HFFc6 (cell line): ENCODE measurements around the gene TMEM54. TPM values are rescaled to one million over a fixed set of nuclear protein-coding genes. Genes with fewer than 3 reads are reported as not detected.
A peak's percentile ranks its signal among the peaks of the same experiment; 100 is the strongest.

Experiments used
- DNase-seq: peaks from one replicate; pipeline ENCODE4 v3.0.0-alpha.2; 2018
- H3K27ac Mint-ChIP-seq: 2 replicates; pipeline ENCODE4 v1.8.0; 2020; ENCODE audit warnings: mild to moderate bottlenecking, mixed read lengths
- H3K27me3 Mint-ChIP-seq: 2 replicates; pipeline ENCODE4 v1.8.0; 2021; ENCODE audit warnings: mild to moderate bottlenecking, moderate library complexity, mixed read lengths; ENCODE audit not compliant: insufficient read depth
- H3K36me3 Mint-ChIP-seq: 2 replicates; pipeline ENCODE4 v1.8.0; 2021; ENCODE audit warnings: low read depth, mixed read lengths
- H3K4me1 Mint-ChIP-seq: 2 replicates; pipeline ENCODE4 v1.8.0; 2020; ENCODE audit warnings: low read depth, mixed read lengths
- H3K4me3 Mint-ChIP-seq: 2 replicates; pipeline ENCODE4 v1.8.0; 2020; ENCODE audit warnings: mild to moderate bottlenecking, moderate library complexity, mixed read lengths
- H3K9me3 Mint-ChIP-seq: 2 replicates; pipeline ENCODE4 v1.8.0; 2020; ENCODE audit warnings: mild to moderate bottlenecking, mixed read lengths
- total RNA-seq, 6 experiments: library from RNA; stranded (reverse); fragmentation: NEBNext Ultra II Directional; extraction: Animal tissue kit (Norgen Biotek cat#: 25700); gene quantifications; 2 replicates in 1 of 6; 3 replicates in 5 of 6; pipeline ENCODE4 v1.2.3, GENCODE V29; 2021
- TF ChIP-seq, protein P1 (sequence below): fragments of 200-600 bp; sonication (generic); IDR thresholded peaks from 2 replicates; pipeline ENCODE4 v1.5.0; 2021; ENCODE audit warnings: antibody characterized with exemption, mild to moderate bottlenecking

Gene TMEM54
- total RNA-seq, 6 experiments from 2014 or later = 23.4 to 31.4 (median 25.8) TPM

DNA sequence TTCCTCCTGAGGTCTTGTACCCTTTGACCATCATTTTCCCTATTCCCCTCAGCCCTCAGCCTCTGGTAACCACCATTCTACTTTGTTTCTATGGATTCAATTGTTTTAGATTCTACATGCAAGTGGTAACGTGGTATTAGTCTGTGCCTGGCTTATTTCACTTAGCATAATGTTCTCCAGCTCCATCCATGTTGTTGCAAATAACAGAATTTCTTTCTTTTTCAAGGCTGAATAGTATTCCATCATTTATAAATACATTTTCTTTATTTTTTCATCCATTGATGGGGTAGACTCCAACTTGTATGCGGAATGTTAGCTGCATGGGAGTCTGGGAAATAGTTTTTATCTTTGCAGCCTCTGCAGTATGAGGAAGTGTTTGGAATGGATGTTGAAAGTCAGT lies 26.3 kb upstream of the TMEM54 start:
- Mint-ChIP-seq H3K9me3 (no peaks in the 10 kb centered on the region), H3K27me3 (peaks cover 14% of the 10 kb centered on the region), H3K4me3 (no peak overlapping the region), H3K36me3 (no peaks in the 10 kb centered on the region), H3K27ac (no peak overlapping the region), H3K4me1 (peaks cover 23% of the 10 kb centered on the region)
- no peak for DNase-seq
- TF ChIP-seq, protein P1, sequence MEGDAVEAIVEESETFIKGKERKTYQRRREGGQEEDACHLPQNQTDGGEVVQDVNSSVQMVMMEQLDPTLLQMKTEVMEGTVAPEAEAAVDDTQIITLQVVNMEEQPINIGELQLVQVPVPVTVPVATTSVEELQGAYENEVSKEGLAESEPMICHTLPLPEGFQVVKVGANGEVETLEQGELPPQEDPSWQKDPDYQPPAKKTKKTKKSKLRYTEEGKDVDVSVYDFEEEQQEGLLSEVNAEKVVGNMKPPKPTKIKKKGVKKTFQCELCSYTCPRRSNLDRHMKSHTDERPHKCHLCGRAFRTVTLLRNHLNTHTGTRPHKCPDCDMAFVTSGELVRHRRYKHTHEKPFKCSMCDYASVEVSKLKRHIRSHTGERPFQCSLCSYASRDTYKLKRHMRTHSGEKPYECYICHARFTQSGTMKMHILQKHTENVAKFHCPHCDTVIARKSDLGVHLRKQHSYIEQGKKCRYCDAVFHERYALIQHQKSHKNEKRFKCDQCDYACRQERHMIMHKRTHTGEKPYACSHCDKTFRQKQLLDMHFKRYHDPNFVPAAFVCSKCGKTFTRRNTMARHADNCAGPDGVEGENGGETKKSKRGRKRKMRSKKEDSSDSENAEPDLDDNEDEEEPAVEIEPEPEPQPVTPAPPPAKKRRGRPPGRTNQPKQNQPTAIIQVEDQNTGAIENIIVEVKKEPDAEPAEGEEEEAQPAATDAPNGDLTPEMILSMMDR = no peak

- peaks cover 14% of the 10 kb centered on the region for H3K27me3 Mint-ChIP-seq
- no peaks in the 10 kb centered on the region for H3K9me3 Mint-ChIP-seq
- H3K4me3 Mint-ChIP-seq = no peak overlapping the region
- H3K27ac Mint-ChIP-seq = no peak overlapping the region
- H3K4me1 Mint-ChIP-seq = peaks cover 23% of the 10 kb centered on the region
- no peaks in the 10 kb centered on the region for H3K36me3 Mint-ChIP-seq
- TF ChIP-seq, protein P1 = no peak
- no peak for DNase-seq
These were observed 25.4 kb upstream of the TMEM54 start for GRCh38 chr1:32926562-32926961.

DNA sequence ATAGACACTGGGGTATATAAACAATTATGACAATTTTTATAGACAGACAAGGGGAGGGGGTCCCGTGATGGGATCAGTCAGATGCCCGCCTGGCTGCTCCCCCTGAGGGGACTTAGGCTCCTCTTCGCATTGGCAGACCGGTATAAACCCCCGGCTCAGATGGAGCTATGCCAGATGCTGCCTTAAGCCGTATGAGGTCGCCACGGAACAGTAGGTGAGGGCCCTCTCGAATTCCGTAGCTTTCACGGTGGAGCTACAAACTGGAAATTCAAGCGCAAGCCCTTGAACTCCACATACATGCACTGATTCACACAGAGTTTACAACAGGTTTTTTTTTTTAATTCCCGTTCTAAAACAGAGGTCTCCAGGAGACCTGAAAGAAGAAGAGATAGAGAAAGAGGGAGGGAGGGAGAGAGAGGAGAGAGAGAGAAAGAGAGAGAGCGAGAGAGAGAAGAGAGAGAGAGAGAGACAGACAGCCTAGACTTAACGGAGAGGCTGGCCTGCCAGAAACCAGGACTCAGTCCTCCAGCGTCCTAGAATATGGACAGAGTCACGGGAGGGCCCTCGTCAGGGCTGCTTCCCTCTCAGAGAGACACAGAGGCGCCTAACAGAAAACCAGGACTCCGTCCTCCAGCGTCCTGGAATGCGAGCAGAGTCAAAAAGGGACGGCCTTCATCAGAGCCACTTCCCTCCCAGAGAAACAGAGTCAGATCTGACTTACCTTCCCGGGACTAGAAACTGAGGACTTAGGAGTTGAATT lies 24.4 kb upstream of the TMEM54 start:
- DNase-seq = peak; percentile 50
- H3K4me3 Mint-ChIP-seq = peak overlapping the region; percentile 81
- H3K36me3 Mint-ChIP-seq = no peaks in the 10 kb centered on the region
- TF ChIP-seq, protein P1 = no peak
- H3K9me3 Mint-ChIP-seq = no peaks in the 10 kb centered on the region
- peaks cover 27% of the 10 kb centered on the region for H3K4me1 Mint-ChIP-seq
- H3K27me3 Mint-ChIP-seq = peaks cover 14% of the 10 kb centered on the region
- peak overlapping the region; percentile 89 for H3K27ac Mint-ChIP-seq

GRCh38 chr1:32924881-32925344 lies 23.7 kb upstream of the TMEM54 start:
- no peak for DNase-seq
- Mint-ChIP-seq H3K27ac (peak overlapping the region; percentile 2; the same call in 1 of the 2 replicates), H3K4me1 (peaks cover 34% of the 10 kb centered on the region), H3K27me3 (peaks cover 14% of the 10 kb centered on the region), H3K36me3 (no peaks in the 10 kb centered on the region), H3K9me3 (no peaks in the 10 kb centered on the region), H3K4me3 (peak overlapping the region; percentile 81)
- TF ChIP-seq, protein P1 = peak; percentile 5; the same call in 1 of the 2 replicates

DNA sequence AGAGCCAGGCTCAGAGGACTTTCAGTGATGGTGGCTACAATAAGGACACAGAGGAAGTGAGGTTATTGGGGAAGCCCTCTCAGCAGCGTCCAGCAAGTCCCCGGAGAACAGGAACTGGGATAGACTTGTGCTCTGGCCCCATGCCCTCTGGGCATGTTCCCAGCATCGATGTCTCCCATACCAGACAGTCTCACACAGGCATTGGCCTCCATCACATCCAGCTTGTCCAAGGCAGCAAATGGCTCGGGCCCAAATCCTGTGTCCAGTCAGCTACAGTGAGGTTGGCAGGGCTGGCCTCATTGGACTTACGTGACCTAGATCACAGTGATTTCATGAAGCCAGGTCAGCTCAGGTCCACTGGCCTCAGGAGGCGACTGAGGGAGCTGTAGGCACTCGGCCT lies 19.6 kb upstream of the TMEM54 start:
- H3K27ac Mint-ChIP-seq = no peak overlapping the region
- H3K36me3 Mint-ChIP-seq = no peaks in the 10 kb centered on the region
- TF ChIP-seq, protein P1 = no peak
- no peak overlapping the region for H3K4me3 Mint-ChIP-seq
- no peak for DNase-seq
- H3K27me3 Mint-ChIP-seq = peaks cover 13% of the 10 kb centered on the region
- no peaks in the 10 kb centered on the region for H3K9me3 Mint-ChIP-seq
- H3K4me1 Mint-ChIP-seq = peaks cover 39% of the 10 kb centered on the region
